GM23338 (cell line): ENCODE results near the gene SPX. TPM values are rescaled to one million over a fixed set of nuclear protein-coding genes. Genes with fewer than 3 reads are reported as not detected.

ENCODE experiments used
- ATAC-seq: fragments of 200-7000 bp; cut with Tn5 transposase; 3 replicates; pipeline ENCODE4 v1.9.1; 2020
- DNase-seq: peaks from one replicate; pipeline ENCODE4 v3.0.0-alpha.2; 2015; ENCODE audit warnings: low spot score
- H2AFZ ChIP-seq: fragments of 200-600 bp; sonication (generic); 2 replicates; pipeline ENCODE4 v1.8.0; 2016; ENCODE audit warnings: antibody characterized with exemption, mild to moderate bottlenecking, moderate library complexity
- H3F3A ChIP-seq: fragments of 200-600 bp; sonication (generic); replicated peaks from 2 replicates; pipeline ENCODE4 v1.8.0; 2017; ENCODE audit warnings: antibody characterized with exemption, mixed run types, low read depth
- H3K27ac ChIP-seq: fragments of 200-600 bp; sonication (generic); 2 replicates; pipeline ENCODE4 v1.6.1; 2016; ENCODE audit warnings: low read depth
- H3K27me3 ChIP-seq: fragments of 200-600 bp; sonication (generic); 2 replicates; pipeline ENCODE4 v1.8.0; 2016; ENCODE audit warnings: mild to moderate bottlenecking, mixed run types, moderate library complexity; ENCODE audit not compliant: insufficient read depth
- H3K36me3 ChIP-seq: fragments of 200-600 bp; sonication (generic); 2 replicates; pipeline ENCODE4 v1.8.0; 2016; ENCODE audit warnings: mild to moderate bottlenecking; ENCODE audit not compliant: insufficient read depth
- H3K4me1 ChIP-seq: fragments of 200-600 bp; sonication (generic); 2 replicates; pipeline ENCODE4 v1.8.0; 2016; ENCODE audit warnings: mild to moderate bottlenecking, moderate library complexity; ENCODE audit not compliant: insufficient read depth
- H3K4me2 ChIP-seq: fragments of 200-600 bp; sonication (generic); 2 replicates; pipeline ENCODE4 v1.7.1; 2017; ENCODE audit warnings: mixed run types
- H3K4me3 ChIP-seq: fragments of 200-600 bp; sonication (generic); 2 replicates; pipeline ENCODE4 v1.6.1; 2016; ENCODE audit warnings: mixed run types
- H3K79me2 ChIP-seq: fragments of 200-600 bp; sonication (generic); replicated peaks from 2 replicates; pipeline ENCODE4 v1.8.0; 2017; ENCODE audit warnings: mild to moderate bottlenecking; ENCODE audit not compliant: insufficient read depth
- H3K9me2 ChIP-seq: fragments of 200-600 bp; sonication (generic); 2 replicates; pipeline ENCODE4 v1.8.0; 2017; ENCODE audit not compliant: insufficient read depth
- H4K20me1 ChIP-seq: fragments of 200-600 bp; sonication (generic); replicated peaks from 2 replicates; pipeline ENCODE4 v1.8.0; 2017; ENCODE audit warnings: mild to moderate bottlenecking; ENCODE audit not compliant: insufficient read depth
- H3K27ac Mint-ChIP-seq: 2 replicates; pipeline ENCODE4 v1.8.0; 2020; ENCODE audit warnings: inconsistent platforms, mild to moderate bottlenecking, moderate library complexity, mixed read lengths
- H3K27me3 Mint-ChIP-seq: 3 replicates; pipeline ENCODE4 v1.8.0; 2022; ENCODE audit warnings: low read depth, mild to moderate bottlenecking, moderate library complexity, mixed read lengths, inconsistent platforms; ENCODE audit not compliant: insufficient read depth, poor library complexity
- H3K36me3 Mint-ChIP-seq: 3 replicates; pipeline ENCODE4 v1.8.0; 2021; ENCODE audit warnings: low read depth, mild to moderate bottlenecking, inconsistent platforms, moderate library complexity, mixed read lengths
- H3K4me1 Mint-ChIP-seq: 3 replicates; pipeline ENCODE4 v1.8.0; 2020; ENCODE audit warnings: mild to moderate bottlenecking, inconsistent platforms, mixed read lengths
- H3K4me3 Mint-ChIP-seq: 3 replicates; pipeline ENCODE4 v1.8.0; 2021; ENCODE audit warnings: moderate library complexity, mild to moderate bottlenecking, inconsistent platforms, mixed read lengths
- H3K9me3 Mint-ChIP-seq: 3 replicates; pipeline ENCODE4 v1.8.0; 2020; ENCODE audit warnings: moderate library complexity, mild to moderate bottlenecking, inconsistent platforms, mixed read lengths
- ETS1 ChIP-seq: IDR thresholded peaks from 2 replicates; pipeline ENCODE4 v1.6.1; 2016; ENCODE audit warnings: antibody characterized with exemption
- NANOG ChIP-seq: IDR thresholded peaks from 2 replicates; pipeline ENCODE4 v1.6.1; 2016; ENCODE audit warnings: antibody characterized with exemption, borderline replicate concordance
- REST ChIP-seq: IDR thresholded peaks from one replicate; pipeline ENCODE4 v1.6.1; 2018; ENCODE audit warnings: antibody characterized with exemption; ENCODE audit not compliant: unreplicated experiment
- STAT1 ChIP-seq: IDR thresholded peaks from one replicate; pipeline ENCODE4 v1.6.1; 2016; ENCODE audit warnings: antibody characterized with exemption; ENCODE audit not compliant: unreplicated experiment
- polyA plus RNA-seq: library from polyadenylated mRNA; unstranded; fragments of >200 nt; fragmentation: Nextera tagmentation; extraction: Ambion mirVana; gene quantifications from 2 replicates; pipeline ENCODE4 v1.2.1, GENCODE V29; 2016
- total RNA-seq: library from RNA; depleted of rRNA; stranded (reverse); fragments of >200 nt; shearing (Covaris generic); gene quantifications from 2 replicates; pipeline ENCODE4 v1.2.3, GENCODE V29; 2014
- TF ChIP-seq, protein P1 (sequence below): fragments of 250-450 bp; sonication (Bioruptor Pico); IDR thresholded peaks from 2 replicates; pipeline ENCODE4 v1.5.0; 2020; ENCODE audit warnings: mild to moderate bottlenecking, moderate library complexity

SPX gene
- total and polyA plus RNA-seq, 2 experiments from 2014 or later, result 1.3 TPM

- TF ChIP-seq ETS1, result no peak
- TF ChIP-seq, protein P1, sequence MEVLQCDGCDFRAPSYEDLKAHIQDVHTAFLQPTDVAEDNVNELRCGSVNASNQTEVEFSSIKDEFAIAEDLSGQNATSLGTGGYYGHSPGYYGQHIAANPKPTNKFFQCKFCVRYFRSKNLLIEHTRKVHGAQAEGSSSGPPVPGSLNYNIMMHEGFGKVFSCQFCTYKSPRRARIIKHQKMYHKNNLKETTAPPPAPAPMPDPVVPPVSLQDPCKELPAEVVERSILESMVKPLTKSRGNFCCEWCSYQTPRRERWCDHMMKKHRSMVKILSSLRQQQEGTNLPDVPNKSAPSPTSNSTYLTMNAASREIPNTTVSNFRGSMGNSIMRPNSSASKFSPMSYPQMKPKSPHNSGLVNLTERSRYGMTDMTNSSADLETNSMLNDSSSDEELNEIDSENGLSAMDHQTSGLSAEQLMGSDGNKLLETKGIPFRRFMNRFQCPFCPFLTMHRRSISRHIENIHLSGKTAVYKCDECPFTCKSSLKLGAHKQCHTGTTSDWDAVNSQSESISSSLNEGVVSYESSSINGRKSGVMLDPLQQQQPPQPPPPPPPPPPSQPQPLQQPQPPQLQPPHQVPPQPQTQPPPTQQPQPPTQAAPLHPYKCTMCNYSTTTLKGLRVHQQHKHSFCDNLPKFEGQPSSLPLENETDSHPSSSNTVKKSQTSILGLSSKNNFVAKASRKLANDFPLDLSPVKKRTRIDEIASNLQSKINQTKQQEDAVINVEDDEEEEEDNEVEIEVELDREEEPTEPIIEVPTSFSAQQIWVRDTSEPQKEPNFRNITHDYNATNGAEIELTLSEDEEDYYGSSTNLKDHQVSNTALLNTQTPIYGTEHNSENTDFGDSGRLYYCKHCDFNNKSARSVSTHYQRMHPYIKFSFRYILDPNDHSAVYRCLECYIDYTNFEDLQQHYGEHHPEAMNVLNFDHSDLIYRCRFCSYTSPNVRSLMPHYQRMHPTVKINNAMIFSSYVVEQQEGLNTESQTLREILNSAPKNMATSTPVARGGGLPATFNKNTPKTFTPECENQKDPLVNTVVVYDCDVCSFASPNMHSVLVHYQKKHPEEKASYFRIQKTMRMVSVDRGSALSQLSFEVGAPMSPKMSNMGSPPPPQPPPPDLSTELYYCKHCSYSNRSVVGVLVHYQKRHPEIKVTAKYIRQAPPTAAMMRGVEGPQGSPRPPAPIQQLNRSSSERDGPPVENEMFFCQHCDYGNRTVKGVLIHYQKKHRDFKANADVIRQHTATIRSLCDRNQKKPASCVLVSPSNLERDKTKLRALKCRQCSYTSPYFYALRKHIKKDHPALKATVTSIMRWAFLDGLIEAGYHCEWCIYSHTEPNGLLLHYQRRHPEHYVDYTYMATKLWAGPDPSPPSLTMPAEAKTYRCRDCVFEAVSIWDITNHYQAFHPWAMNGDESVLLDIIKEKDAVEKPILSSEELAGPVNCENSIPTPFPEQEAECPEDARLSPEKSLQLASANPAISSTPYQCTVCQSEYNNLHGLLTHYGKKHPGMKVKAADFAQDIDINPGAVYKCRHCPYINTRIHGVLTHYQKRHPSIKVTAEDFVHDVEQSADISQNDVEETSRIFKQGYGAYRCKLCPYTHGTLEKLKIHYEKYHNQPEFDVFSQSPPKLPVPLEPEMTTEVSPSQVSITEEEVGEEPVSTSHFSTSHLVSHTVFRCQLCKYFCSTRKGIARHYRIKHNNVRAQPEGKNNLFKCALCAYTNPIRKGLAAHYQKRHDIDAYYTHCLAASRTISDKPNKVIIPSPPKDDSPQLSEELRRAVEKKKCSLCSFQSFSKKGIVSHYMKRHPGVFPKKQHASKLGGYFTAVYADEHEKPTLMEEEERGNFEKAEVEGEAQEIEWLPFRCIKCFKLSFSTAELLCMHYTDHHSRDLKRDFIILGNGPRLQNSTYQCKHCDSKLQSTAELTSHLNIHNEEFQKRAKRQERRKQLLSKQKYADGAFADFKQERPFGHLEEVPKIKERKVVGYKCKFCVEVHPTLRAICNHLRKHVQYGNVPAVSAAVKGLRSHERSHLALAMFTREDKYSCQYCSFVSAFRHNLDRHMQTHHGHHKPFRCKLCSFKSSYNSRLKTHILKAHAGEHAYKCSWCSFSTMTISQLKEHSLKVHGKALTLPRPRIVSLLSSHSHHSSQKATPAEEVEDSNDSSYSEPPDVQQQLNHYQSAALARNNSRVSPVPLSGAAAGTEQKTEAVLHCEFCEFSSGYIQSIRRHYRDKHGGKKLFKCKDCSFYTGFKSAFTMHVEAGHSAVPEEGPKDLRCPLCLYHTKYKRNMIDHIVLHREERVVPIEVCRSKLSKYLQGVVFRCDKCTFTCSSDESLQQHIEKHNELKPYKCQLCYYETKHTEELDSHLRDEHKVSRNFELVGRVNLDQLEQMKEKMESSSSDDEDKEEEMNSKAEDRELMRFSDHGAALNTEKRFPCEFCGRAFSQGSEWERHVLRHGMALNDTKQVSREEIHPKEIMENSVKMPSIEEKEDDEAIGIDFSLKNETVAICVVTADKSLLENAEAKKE (CRISPR knock-in tag), result no peak
- no peak for TF ChIP-seq NANOG
- no peak for TF ChIP-seq STAT1
- TF ChIP-seq REST, result no peak
- Histone ChIP-seq H2AFZ (no peak overlapping the region), H3K4me1 (no peaks in the 10 kb centered on the region), H3K4me3 (no peak overlapping the region), H3F3A (no peaks in the 10 kb centered on the region), H3K36me3 (peaks cover 24% of the 10 kb centered on the region; the same call in 1 of the 2 replicates), H3K27me3 (no peaks in the 10 kb centered on the region), H3K9me2 (no peaks in the 10 kb centered on the region), H3K27ac (no peak overlapping the region), H3K4me2 (no peak overlapping the region), H3K79me2 (no peaks in the 10 kb centered on the region), H4K20me1 (no peaks in the 10 kb centered on the region)
- no peak overlapping the region for H3K4me3 Mint-ChIP-seq
- no peaks in the 10 kb centered on the region for H3K4me1 Mint-ChIP-seq
- no peaks in the 10 kb centered on the region for H3K9me3 Mint-ChIP-seq
- ATAC-seq (no peak), DNase-seq (no peak)
- H3K36me3 Mint-ChIP-seq, result no peaks in the 10 kb centered on the region; the same call in 2 of the 3 replicates
- no peaks in the 10 kb centered on the region for H3K27me3 Mint-ChIP-seq
- H3K27ac Mint-ChIP-seq, result no peak overlapping the region
Observed at GRCh38 chr12:21516281-21516680, 9.8 kb upstream of the SPX start.
